Activated CD8-positive, alpha-beta T cell treated with anti-CD3 and anti-CD28 coated beads for 36 hours (primary cell): ENCODE data around the gene LRRK1. TPM values are rescaled to one million over a fixed set of nuclear protein-coding genes. Genes with fewer than 3 reads are reported as not detected.

Experiments
- ATAC-seq: fragments of 200-7000 bp; cut with Tn5 transposase; one replicate; pipeline ENCODE4 v1.10.0; 2021; ENCODE audit warnings: mild to moderate bottlenecking, moderate library complexity
- CTCF ChIA-PET: fragments of 350-600 bp; sonication (Branson Sonifier 250); formaldehyde crosslinking; loops from one replicate; lab custom pipeline; 2021; ENCODE audit warnings: antibody characterized with exemption; lab: Charles Lee
- POLR2A ChIA-PET: fragments of 350-600 bp; sonication (Branson Sonifier 250); formaldehyde crosslinking; loops from one replicate; lab custom pipeline; 2021; ENCODE audit warnings: antibody characterized with exemption; lab: Charles Lee
- DNase-seq: peaks from one replicate; pipeline ENCODE4 v3.0.0-alpha.2; 2020
- H3K27ac Mint-ChIP-seq: one replicate; pipeline ENCODE4 v1.8.0; 2021; ENCODE audit warnings: mild to moderate bottlenecking, mixed read lengths
- H3K27me3 Mint-ChIP-seq: one replicate; pipeline ENCODE4 v1.8.0; 2021; ENCODE audit warnings: mixed read lengths
- H3K36me3 Mint-ChIP-seq: one replicate; pipeline ENCODE4 v1.8.0; 2021; ENCODE audit warnings: low read depth, mixed read lengths
- H3K4me1 Mint-ChIP-seq: one replicate; pipeline ENCODE4 v1.8.0; 2021; ENCODE audit warnings: low read depth, mixed read lengths
- H3K4me3 Mint-ChIP-seq: one replicate; pipeline ENCODE4 v1.8.0; 2021; ENCODE audit warnings: mild to moderate bottlenecking, moderate library complexity, mixed read lengths
- H3K9me3 Mint-ChIP-seq: one replicate; pipeline ENCODE4 v1.8.0; 2021; ENCODE audit warnings: mixed read lengths
- CTCF ChIP-seq: fragments of 200-600 bp; IDR thresholded peaks from one replicate; pipeline ENCODE4 v1.8.0; 2022; ENCODE audit warnings: antibody characterized with exemption, mild to moderate bottlenecking
- intact Hi-C: fragments of 100-400 bp; cut with micrococcal nuclease; formaldehyde crosslinking; loops from one replicate; pipeline ENCODE4 v1.10.0; 2022
- total RNA-seq, 2 experiments: library from RNA; stranded (reverse); gene quantifications; one replicate each; pipeline ENCODE4 v1.2.3, GENCODE V29; 2021

Gene LRRK1
- total RNA-seq, 2 experiments from 2014 or later: 0.50 to 0.83 TPM

- Mint-ChIP-seq H3K27me3 (peaks cover 8% of the 10 kb centered on the region), H3K4me3 (no peak overlapping the region), H3K36me3 (no peaks in the 10 kb centered on the region), H3K27ac (no peak overlapping the region), H3K4me1 (peaks cover 21% of the 10 kb centered on the region), H3K9me3 (no peaks in the 10 kb centered on the region)
- DNase-seq (no peak), ATAC-seq (no peak)
- intact Hi-C loops: no loop called here
- TF ChIP-seq CTCF: no peak
- POLR2A ChIA-PET: no interaction called here
- CTCF ChIA-PET: interaction anchor here (0.9 to 8.7 kb wide), 4 partner anchors 10 to 278 kb away, joined by 3 to 243 read pairs (median 81); partner anchors contain the start of gene LRRK1
Measured at GRCh38 chr15:101010781-101011180, 91.6 kb downstream of the LRRK1 start.

GRCh38 chr15:101012326-101013200 lies 93.4 kb downstream of the LRRK1 start:
- Mint-ChIP-seq H3K4me1 (peaks cover 13% of the 10 kb centered on the region), H3K36me3 (no peaks in the 10 kb centered on the region), H3K9me3 (no peaks in the 10 kb centered on the region), H3K27ac (no peak overlapping the region), H3K4me3 (no peak overlapping the region), H3K27me3 (peaks cover 5% of the 10 kb centered on the region)
- ChIA-PET CTCF (interaction anchor here (0.7 to 8.7 kb wide), 5 partner anchors 16 to 247 kb away, joined by 3 to 243 read pairs (median 6); partner anchors contain the start of gene LRRK1), POLR2A (interaction anchor here (1.0 to 1.3 kb wide), 2 partner anchors 30 to 171 kb away, joined by 3 read pairs; no protein-coding TSS in a partner anchor)
- no peak for ATAC-seq
- TF ChIP-seq CTCF: no peak
- DNase-seq: no peak
- intact Hi-C loops: no loop called here

GRCh38 chr15:101013201-101013550 lies 94.0 kb downstream of the LRRK1 start:
- POLR2A ChIA-PET: no interaction called here
- no peaks in the 10 kb centered on the region for H3K36me3 Mint-ChIP-seq
- intact Hi-C loops: no loop called here
- no peak for DNase-seq
- no peak for ATAC-seq
- no peaks in the 10 kb centered on the region for H3K9me3 Mint-ChIP-seq
- CTCF ChIA-PET: interaction anchor here (0.9 to 8.7 kb wide), 4 partner anchors 19 to 247 kb away, joined by 3 to 243 read pairs (median 11); partner anchors contain the start of gene LRRK1
- no peak overlapping the region for H3K4me3 Mint-ChIP-seq
- no peak overlapping the region for H3K27ac Mint-ChIP-seq
- peaks cover 9% of the 10 kb centered on the region for H3K4me1 Mint-ChIP-seq
- TF ChIP-seq CTCF: no peak
- H3K27me3 Mint-ChIP-seq: peaks cover 2% of the 10 kb centered on the region

GRCh38 chr15:101013769-101014675 lies 94.9 kb downstream of the LRRK1 start:
- ChIA-PET POLR2A (no interaction called here), CTCF (interaction anchor here (0.8 to 1.6 kb wide), 7 partner anchors 18 to 261 kb away, joined by 3 to 16 read pairs (median 4); no protein-coding TSS in a partner anchor)
- ATAC-seq (no peak), DNase-seq (no peak)
- H3K27me3 Mint-ChIP-seq: peaks cover 2% of the 10 kb centered on the region
- TF ChIP-seq CTCF: no peak
- intact Hi-C loops: loop anchor here (2.0 kb wide), 1 partner anchor 243 kb away; no protein-coding TSS in a partner anchor
- peaks cover under 1% of the 10 kb centered on the region for H3K4me1 Mint-ChIP-seq
- no peaks in the 10 kb centered on the region for H3K36me3 Mint-ChIP-seq
- no peak overlapping the region for H3K27ac Mint-ChIP-seq
- no peak overlapping the region for H3K4me3 Mint-ChIP-seq
- H3K9me3 Mint-ChIP-seq: no peaks in the 10 kb centered on the region
